HCT116 (cell line): Measurements from ENCODE around the gene CDC42EP4.

ENCODE experiments used
- CTCF ChIP-seq, 3 experiments: fragments of 200-600 bp in 1 of 3; sonication (generic) in 1 of 3; IDR thresholded peaks in 2 of 3; conservative IDR thresholded peaks in 1 of 3; 2 replicates each; pipeline ENCODE4 v1.5.1; 2012 to 2017; ENCODE audit warnings: low read depth in 2 of 3, low read length in 2 of 3, antibody characterized with exemption in 1 of 3, borderline replicate concordance in 1 of 3, control low read depth in 1 of 3, mild to moderate bottlenecking in 1 of 3, mixed read lengths in 1 of 3, mixed run types in 1 of 3, moderate library complexity in 1 of 3; ENCODE audit not compliant: insufficient read depth in 1 of 3
- TCF7L2 ChIP-seq: IDR thresholded peaks from 2 replicates; pipeline ENCODE4 v1.7.0; 2011; ENCODE audit warnings: borderline replicate concordance, inconsistent platforms; ENCODE audit not compliant: insufficient read depth, insufficient read length; ENCODE audit errors: extremely low read depth

DNA sequence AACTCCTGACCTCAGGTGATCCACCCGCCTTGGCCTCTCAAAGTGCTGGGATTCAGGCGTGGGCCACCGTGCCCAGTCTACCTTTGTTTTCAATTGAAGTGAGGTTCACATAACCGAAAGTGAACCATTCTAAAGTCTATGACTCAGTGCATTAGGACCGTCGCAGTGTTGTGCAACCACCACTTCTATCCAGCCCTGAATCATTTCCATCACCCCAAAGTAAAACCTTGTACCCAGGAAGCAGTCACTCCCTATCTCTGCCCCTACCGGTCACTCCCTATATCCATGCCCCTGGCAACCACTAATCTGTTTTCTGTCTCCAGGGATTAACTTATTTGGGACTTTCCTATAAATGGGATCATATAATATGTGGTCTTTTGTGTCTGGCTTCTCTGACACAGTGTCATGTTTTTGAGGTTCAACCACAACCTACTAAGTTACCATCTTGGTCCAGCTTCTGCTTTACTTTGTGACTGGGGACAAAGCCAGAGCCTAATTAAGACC lies 28.3 kb upstream of the CDC42EP4 start:
- peak in 2 of 3 experiments; percentile 55 to 63; a peak in 4 of 6 replicates for TF ChIP-seq CTCF (IDR thresholded peaks at IDR 0.05 in 2 of 3, conservative IDR thresholded peaks at IDR 0.05 in 1 of 3; ENCODE audit: borderline replicate concordance in 1 of 3, insufficient read depth in 1 of 3, low read depth in 2 of 3, low read length in 2 of 3)
- TF ChIP-seq TCF7L2: no peak
